Effector CD4-positive, alpha-beta T cell (primary cell): ENCODE measurements around the gene PTDSS2.

Experiments
- DNase-seq: peaks from one replicate; pipeline ENCODE4 v3.0.0-alpha.2; 2020

PTDSS2 gene

GRCh38 chr11:533586-534395 lies 83.7 kb downstream of the PTDSS2 start:
- DNase-seq: no peak

- no peak for DNase-seq
Observed at GRCh38 chr11:534396-535209, 84.5 kb downstream of the PTDSS2 start.

GRCh38 chr11:535210-535518 lies 85.1 kb downstream of the PTDSS2 start:
- no peak for DNase-seq

GRCh38 chr11:535519-536454 lies 85.7 kb downstream of the PTDSS2 start, which contains the start of gene HRAS:
TSS of gene HRAS (minus strand) at chr11:535576.
- peak; percentile 94 for DNase-seq

- DNase-seq: peak; percentile 89
Observed at GRCh38 chr11:536841-537621, 87.0 kb downstream of the PTDSS2 start, which contains the start of gene LRRC56. TSS of gene LRRC56 (plus strand) at chr11:537527. CDS start at chr11:540685, 3,158 bp downstream.

GRCh38 chr11:537622-538430 lies 87.7 kb downstream of the PTDSS2 start:
- no peak for DNase-seq

GRCh38 chr11:538431-539051 lies 88.5 kb downstream of the PTDSS2 start:
- DNase-seq: no peak

- DNase-seq: no peak
Observed at GRCh38 chr11:539971-540481, 89.9 kb downstream of the PTDSS2 start.
